ENCODE measurements around the gene CYP51A1. TPM values are rescaled to one million over a fixed set of nuclear protein-coding genes. Genes with fewer than 3 reads are reported as not detected.

Gene CYP51A1
- total and polyA plus RNA-seq, 8 donors, result 8.0 to 115 (median 19.9) TPM

DNA sequence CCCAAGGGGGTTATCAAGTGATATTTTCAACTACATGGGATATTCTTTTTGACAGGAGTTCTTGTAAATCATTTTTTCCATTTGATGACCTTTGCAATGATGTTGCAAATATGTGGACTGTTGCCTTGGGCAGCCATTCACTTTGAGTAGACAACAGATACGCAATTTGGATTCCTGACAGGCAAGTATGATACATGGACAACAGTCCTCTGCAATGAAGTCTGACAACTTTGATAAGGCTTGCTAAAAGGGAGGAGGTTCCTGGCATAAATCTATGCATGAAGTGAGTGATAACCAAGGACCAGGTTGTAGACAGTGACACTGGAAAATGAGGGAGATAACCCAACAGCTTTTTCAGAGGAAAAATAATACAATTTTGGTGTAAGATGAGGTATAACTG, 27.0 kb upstream of the CYP51A1 start:
- H3K27me3 ChIP-seq, result no peaks in the 10 kb centered on the region
- no peaks in the 10 kb centered on the region for H3K4me1 ChIP-seq
- 78 to 94% (median 90%) methylated on average over 1 of the region's 1 CpG for WGBS, 5 donors
- intact Hi-C loops (cut with DNase I; ENCODE audit: low total_unique reads), result no loop called here
- H3K4me3 ChIP-seq, result no peak overlapping the region
- no peak for TF ChIP-seq EP300 (IDR thresholded peaks at IDR 0.05)
- TF ChIP-seq POLR2A (IDR thresholded peaks at IDR 0.05), result no peak
- TF ChIP-seq POLR2AphosphoS5 (IDR thresholded peaks at IDR 0.05), result no peak
- TF ChIP-seq, protein P1, sequence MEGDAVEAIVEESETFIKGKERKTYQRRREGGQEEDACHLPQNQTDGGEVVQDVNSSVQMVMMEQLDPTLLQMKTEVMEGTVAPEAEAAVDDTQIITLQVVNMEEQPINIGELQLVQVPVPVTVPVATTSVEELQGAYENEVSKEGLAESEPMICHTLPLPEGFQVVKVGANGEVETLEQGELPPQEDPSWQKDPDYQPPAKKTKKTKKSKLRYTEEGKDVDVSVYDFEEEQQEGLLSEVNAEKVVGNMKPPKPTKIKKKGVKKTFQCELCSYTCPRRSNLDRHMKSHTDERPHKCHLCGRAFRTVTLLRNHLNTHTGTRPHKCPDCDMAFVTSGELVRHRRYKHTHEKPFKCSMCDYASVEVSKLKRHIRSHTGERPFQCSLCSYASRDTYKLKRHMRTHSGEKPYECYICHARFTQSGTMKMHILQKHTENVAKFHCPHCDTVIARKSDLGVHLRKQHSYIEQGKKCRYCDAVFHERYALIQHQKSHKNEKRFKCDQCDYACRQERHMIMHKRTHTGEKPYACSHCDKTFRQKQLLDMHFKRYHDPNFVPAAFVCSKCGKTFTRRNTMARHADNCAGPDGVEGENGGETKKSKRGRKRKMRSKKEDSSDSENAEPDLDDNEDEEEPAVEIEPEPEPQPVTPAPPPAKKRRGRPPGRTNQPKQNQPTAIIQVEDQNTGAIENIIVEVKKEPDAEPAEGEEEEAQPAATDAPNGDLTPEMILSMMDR (IDR thresholded peaks at IDR 0.05), result no peak
- H3K36me3 ChIP-seq, result no peaks in the 10 kb centered on the region
- no peak overlapping the region for H3K27ac ChIP-seq
- no peak for DNase-seq
- no peaks in the 10 kb centered on the region for H3K9me3 ChIP-seq

GRCh38 chr7:92158660-92159575, 24.6 kb upstream of the CYP51A1 start:
- Histone ChIP-seq H3K4me1 (no peaks in the 10 kb centered on the region), H3K36me3 (no peaks in the 10 kb centered on the region), H3K4me3 (no peak overlapping the region), H3K27ac (no peak overlapping the region), H3K9me3 (no peaks in the 10 kb centered on the region), H3K27me3 (no peaks in the 10 kb centered on the region)
- 79 to 93% (median 88%) methylated on average over 3 of the region's 3 CpGs for WGBS, 5 donors
- intact Hi-C loops (cut with DNase I; ENCODE audit: low total_unique reads), result no loop called here
- no peak for DNase-seq
- TF ChIP-seq, protein P1 (IDR thresholded peaks at IDR 0.05), result no peak
- TF ChIP-seq EP300 (IDR thresholded peaks at IDR 0.05) (no peak), POLR2A (IDR thresholded peaks at IDR 0.05) (no peak), POLR2AphosphoS5 (IDR thresholded peaks at IDR 0.05) (no peak)

DNA sequence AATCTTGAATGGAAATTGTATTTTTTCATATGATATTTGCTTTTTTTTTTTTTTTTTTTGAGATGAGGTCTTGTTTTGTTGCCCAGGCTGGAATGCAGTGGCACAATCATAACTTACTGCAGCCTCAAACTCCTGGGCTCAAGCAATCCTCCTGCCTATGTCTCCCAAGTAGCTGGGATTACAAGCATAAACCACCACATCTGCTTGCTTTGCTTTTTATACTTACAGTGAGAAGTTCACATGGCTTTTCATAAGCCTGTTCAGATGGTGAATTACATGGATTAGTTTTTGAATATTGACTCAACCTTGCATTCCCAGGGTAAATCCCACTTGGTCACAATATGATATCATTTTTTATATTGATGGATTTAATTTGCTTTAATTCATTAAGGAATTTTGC, 22.7 kb upstream of the CYP51A1 start:
- DNase-seq, result no peak
- no peaks in the 10 kb centered on the region for H3K27me3 ChIP-seq
- no peaks in the 10 kb centered on the region for H3K4me1 ChIP-seq
- intact Hi-C loops (cut with DNase I; ENCODE audit: low total_unique reads), result no loop called here
- H3K27ac ChIP-seq, result no peak overlapping the region
- H3K4me3 ChIP-seq, result no peak overlapping the region
- no peaks in the 10 kb centered on the region for H3K9me3 ChIP-seq
- no peak for TF ChIP-seq EP300 (IDR thresholded peaks at IDR 0.05)
- TF ChIP-seq POLR2A (IDR thresholded peaks at IDR 0.05), result no peak
- TF ChIP-seq POLR2AphosphoS5 (IDR thresholded peaks at IDR 0.05), result no peak
- TF ChIP-seq, protein P1 (IDR thresholded peaks at IDR 0.05), result no peak
- H3K36me3 ChIP-seq, result no peaks in the 10 kb centered on the region

DNA sequence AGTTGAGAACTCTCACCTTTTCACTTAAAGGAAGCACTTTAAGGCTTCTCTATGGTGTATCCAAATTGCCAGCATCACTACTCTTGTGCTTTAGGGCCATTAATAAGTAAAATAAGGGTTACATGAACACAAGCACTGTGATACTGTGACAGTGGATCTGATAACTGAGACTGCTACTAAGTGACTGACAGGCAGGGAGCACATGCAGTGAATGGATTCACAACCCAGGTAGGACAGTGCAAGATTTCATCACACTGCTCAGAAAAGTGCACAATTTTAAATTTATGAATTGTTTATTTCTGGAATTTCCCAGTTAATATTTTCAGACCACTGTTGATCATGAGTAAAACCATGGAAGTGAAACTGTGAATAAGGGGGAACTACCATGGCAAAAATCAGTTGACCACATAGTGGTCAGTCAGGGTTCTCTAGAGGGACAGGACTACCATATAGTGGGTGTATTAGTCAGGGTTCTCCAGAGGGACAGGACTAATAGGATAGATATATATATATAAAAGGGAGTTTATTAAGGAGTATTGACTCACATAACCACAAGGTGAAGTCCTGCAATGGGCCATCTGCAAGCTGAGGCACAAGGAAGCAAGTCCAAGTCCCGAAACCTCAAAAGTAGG, 20.9 kb upstream of the CYP51A1 start:
- Histone ChIP-seq H3K4me1 (no peaks in the 10 kb centered on the region), H3K9me3 (no peaks in the 10 kb centered on the region), H3K4me3 (no peak overlapping the region), H3K27me3 (no peaks in the 10 kb centered on the region), H3K27ac (no peak overlapping the region), H3K36me3 (no peaks in the 10 kb centered on the region)
- intact Hi-C loops (cut with DNase I; ENCODE audit: low total_unique reads), result no loop called here
- WGBS, 5 donors, result 87 to 98% (median 93%) methylated on average over 1 of the region's 1 CpG
- DNase-seq, result no peak
- TF ChIP-seq, protein P1 (IDR thresholded peaks at IDR 0.05), result no peak
- TF ChIP-seq POLR2AphosphoS5 (IDR thresholded peaks at IDR 0.05), result no peak
- no peak for TF ChIP-seq EP300 (IDR thresholded peaks at IDR 0.05)
- TF ChIP-seq POLR2A (IDR thresholded peaks at IDR 0.05), result no peak

All from stomach (tissue), 9 donors.